Measurements from ENCODE around the gene CALCR.
"Not testable (repeated sequence)": the region's sequence is repeated elsewhere in the genome, so short reads cannot be mapped to it uniquely, and the experiment has no call there.

Gene CALCR

GRCh38 chr7:93574646-93575554 lies at the start of gene CALCR:
Gene CALCR (minus strand): TSS chr7:93574724. CDS start chr7:93486981, 87,743 bp downstream.
- in situ Hi-C loops (cut with MboI; ENCODE audit: low sequenced_read_pairs), result loop anchor here (25.0 kb wide), 1 partner anchor 338 kb away; the partner anchor contains the start of genes HEPACAM2 and VPS50

- in situ Hi-C loops (cut with MboI; ENCODE audit: low sequenced_read_pairs), result no loop called here
Observed at GRCh38 chr7:93623816-93624215, 49.3 kb upstream of the CALCR start.

- in situ Hi-C loops (cut with MboI; ENCODE audit: low sequenced_read_pairs), result no loop called here
Observed at GRCh38 chr7:93622036-93623033, 47.8 kb upstream of the CALCR start.

DNA sequence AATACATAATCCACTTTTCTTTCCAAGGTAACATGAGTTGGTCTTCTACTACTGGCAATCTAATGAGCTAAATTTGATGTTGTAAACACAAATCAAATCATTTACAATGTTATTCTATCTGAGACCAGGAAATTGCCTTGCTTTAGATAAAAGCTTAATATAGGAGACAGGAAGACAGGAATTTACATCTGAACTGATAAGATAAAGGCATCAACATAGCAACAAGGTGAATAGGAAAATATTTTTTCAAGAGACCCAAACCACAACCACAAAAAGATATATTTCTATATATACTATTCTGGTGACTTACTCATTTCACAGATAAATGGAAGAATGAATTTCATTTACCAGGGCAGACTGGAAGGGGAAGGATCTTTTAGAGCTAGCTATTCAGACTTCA lies 46.3 kb upstream of the CALCR start:
- in situ Hi-C loops (cut with MboI; ENCODE audit: low sequenced_read_pairs), result no loop called here

- in situ Hi-C loops (cut with MboI; ENCODE audit: low sequenced_read_pairs), result no loop called here
Observed at GRCh38 chr7:93620057-93620456, 45.5 kb upstream of the CALCR start.

GRCh38 chr7:93601363-93601762 lies 26.8 kb upstream of the CALCR start:
- in situ Hi-C loops (cut with MboI; ENCODE audit: low sequenced_read_pairs), result no loop called here

GRCh38 chr7:93594250-93594649 lies 19.7 kb upstream of the CALCR start:
- in situ Hi-C loops (cut with MboI; ENCODE audit: low sequenced_read_pairs), result no loop called here

DNA sequence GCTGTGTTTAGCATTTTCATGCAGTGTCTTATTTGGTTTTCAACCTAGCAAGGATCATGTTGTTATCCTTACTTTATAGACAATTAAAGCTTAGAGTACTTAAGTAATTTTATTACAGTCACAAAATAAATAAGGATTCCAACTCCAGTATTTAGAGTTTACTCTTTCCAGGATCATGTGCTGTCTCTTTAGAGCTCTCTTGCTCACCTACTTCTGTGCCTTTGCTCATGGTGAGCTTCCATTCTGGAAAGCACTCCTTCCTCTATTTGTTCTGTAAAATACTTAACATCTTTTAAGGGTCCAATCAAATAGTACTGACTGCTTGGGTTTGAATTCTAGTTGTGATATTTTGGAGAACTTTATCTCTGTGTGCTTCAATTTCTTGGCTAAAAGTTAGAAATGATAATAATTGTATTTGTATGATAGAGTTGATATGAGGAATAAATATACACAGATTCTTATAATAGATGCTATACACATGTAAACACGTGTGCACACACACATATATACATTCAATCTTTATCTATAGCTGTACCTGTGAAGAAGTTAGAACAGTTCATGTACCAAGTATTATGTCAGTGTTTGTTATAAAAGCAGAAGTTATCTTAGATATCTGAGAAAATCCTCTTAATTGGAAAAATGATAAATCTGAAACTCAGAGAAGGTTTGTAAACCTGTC lies 18.2 kb upstream of the CALCR start:
- in situ Hi-C loops (cut with MboI; ENCODE audit: low sequenced_read_pairs), result no loop called here

GRCh38 chr7:93591224-93592050 lies 16.9 kb upstream of the CALCR start:
- in situ Hi-C loops (cut with MboI; ENCODE audit: low sequenced_read_pairs), result not testable (repeated sequence)

DNA sequence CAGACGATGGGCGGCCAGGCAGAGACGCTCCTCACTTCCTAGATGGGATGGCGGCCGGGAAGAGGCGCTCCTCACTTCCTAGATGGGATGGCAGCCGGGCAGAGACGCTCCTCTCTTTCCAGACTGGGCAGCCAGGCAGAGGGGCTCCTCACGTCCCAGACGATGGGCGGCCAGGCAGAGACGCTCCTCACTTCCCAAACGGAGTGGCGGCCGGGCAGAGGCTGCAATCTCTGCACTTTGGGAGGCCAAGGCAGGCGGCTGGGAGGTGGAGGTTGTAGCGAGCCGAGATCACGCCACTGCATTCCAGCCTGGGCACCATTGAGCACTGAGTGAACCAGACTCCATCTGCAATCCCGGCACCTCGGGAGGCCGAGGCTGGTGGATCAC lies 11.9 kb upstream of the CALCR start:
- in situ Hi-C loops (cut with MboI; ENCODE audit: low sequenced_read_pairs), result not testable (repeated sequence)

GRCh38 chr7:93585694-93586478 lies 11.4 kb upstream of the CALCR start:
- in situ Hi-C loops (cut with MboI; ENCODE audit: low sequenced_read_pairs), result not testable (repeated sequence)

DNA sequence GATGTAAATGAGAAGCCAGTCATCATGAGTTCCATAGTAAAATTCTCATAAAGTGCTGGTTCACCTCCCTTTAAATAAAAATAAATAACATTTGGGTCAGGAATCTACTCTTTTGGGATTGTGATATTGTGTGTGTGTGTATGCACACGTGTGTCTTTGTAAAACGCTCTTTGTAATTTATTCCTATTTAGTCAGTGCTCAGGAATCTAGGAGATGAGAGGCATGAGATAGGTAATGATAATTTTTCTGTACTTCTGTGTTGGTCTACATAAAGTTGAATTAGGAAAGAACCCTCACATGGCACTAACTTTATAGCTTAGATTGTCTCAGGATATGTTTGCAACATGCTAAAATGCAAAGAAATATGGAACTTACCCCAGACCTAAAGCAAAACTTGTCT lies 4.9 kb upstream of the CALCR start:
- in situ Hi-C loops (cut with MboI; ENCODE audit: low sequenced_read_pairs), result no loop called here

- in situ Hi-C loops (cut with MboI; ENCODE audit: low sequenced_read_pairs), result no loop called here
Observed at GRCh38 chr7:93578762-93579161, 4.2 kb upstream of the CALCR start.

- in situ Hi-C loops (cut with MboI; ENCODE audit: low sequenced_read_pairs), result no loop called here
Observed at GRCh38 chr7:93575555-93576399, 1.3 kb upstream of the CALCR start.

DNA sequence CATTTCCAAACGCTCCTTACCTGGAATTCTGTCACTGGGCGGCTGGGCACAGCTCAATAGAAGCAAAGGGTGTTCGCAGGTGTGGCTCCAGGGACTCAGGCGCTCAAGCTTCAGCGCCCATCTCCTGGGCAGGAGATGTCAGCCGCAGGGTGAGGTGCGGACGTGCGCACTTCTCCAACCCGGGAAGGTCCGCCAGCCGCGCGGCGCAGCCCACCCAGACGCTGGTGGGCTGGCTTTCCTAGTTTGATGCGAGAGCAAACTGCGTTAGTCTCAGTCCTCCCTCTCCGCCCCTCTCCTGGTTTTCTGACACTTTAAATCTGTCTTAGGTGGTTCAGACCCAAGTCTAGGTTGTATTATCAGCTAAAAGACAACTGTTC lies 267 bp downstream of the CALCR start:
- in situ Hi-C loops (cut with MboI; ENCODE audit: low sequenced_read_pairs), result loop anchor here (25.0 kb wide), 1 partner anchor 337 kb away; the partner anchor contains the start of genes HEPACAM2 and VPS50

DNA sequence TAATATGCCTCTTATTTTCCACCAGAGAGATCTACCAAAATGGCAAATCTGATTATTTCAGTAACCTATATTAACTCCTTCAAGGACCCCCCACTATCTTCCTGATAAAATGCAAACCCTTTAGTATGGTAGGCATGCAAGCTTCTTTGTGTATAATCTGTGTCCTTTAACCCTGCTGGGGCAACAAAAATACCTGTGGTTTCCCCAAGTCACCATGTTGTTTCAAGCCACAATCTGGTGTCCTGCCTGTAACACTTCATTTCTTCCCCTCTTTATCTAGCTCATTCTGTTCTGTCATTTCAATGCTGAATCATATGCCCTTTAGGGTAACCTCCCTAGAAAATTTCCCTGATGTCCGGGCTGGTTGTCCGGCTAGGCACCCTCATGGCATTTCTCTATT lies 5.3 kb downstream of the CALCR start:
- in situ Hi-C loops (cut with MboI; ENCODE audit: low sequenced_read_pairs), result loop anchor here (25.0 kb wide), 1 partner anchor 332 kb away; the partner anchor contains the start of genes HEPACAM2 and VPS50

- in situ Hi-C loops (cut with MboI; ENCODE audit: low sequenced_read_pairs), result loop anchor here (25.0 kb wide), 1 partner anchor 330 kb away; the partner anchor contains the start of genes HEPACAM2 and VPS50
Observed at GRCh38 chr7:93566876-93567275, 7.6 kb downstream of the CALCR start.

GRCh38 chr7:93563584-93563983 lies 10.9 kb downstream of the CALCR start:
- in situ Hi-C loops (cut with MboI; ENCODE audit: low sequenced_read_pairs), result loop anchor here (25.0 kb wide), 1 partner anchor 326 kb away; the partner anchor contains the start of genes HEPACAM2 and VPS50

Measured in HL-60/S4 (cell line).